PC-3 (cell line): ENCODE measurements around the gene CASP8AP2. TPM values are rescaled to one million over a fixed set of nuclear protein-coding genes. Genes with fewer than 3 reads are reported as not detected.
"Not testable (repeated sequence)": the region's sequence is repeated elsewhere in the genome, so short reads cannot be mapped to it uniquely, and the experiment has no call there.

Experiments used
- ATAC-seq: fragments of 200-7000 bp; cut with Tn5 transposase; 2 replicates; pipeline ENCODE4 v1.9.1; 2020; ENCODE audit warnings: mild to moderate bottlenecking, moderate library complexity
- BruUV-seq: library from RNA; stranded (reverse); fragments of 400-500 nt; replicated peaks from 2 replicates; lab custom pipeline; 2021; lab: Mats Ljungman, UMichigan
- CTCF ChIA-PET: fragments of 300-600 bp; sonication (Branson Sonifier 250); formaldehyde crosslinking; loops from one replicate; lab custom pipeline; 2022; ENCODE audit warnings: antibody characterized with exemption; lab: Charles Lee
- POLR2A ChIA-PET: fragments of 300-600 bp; sonication (Branson Sonifier 250); formaldehyde crosslinking; loops from one replicate; lab custom pipeline; 2022; ENCODE audit warnings: antibody characterized with exemption; ENCODE audit not compliant: unreplicated experiment; lab: Charles Lee
- DNase-seq: peaks from one replicate; pipeline ENCODE4 v3.0.0-alpha.2; 2015
- H2AFZ ChIP-seq: fragments of 300-600 bp; sonication (generic); 2 replicates; pipeline ENCODE4 v1.6.0; 2016; ENCODE audit warnings: antibody characterized with exemption, low read length
- H3F3A ChIP-seq: fragments of 300-600 bp; sonication (generic); one replicate; pipeline ENCODE4 v1.6.0; 2017; ENCODE audit warnings: antibody characterized with exemption, low read length, control low read depth, mild to moderate bottlenecking; ENCODE audit not compliant: unreplicated experiment
- H3K27ac ChIP-seq: fragments of 300-600 bp; sonication (generic); 2 replicates; pipeline ENCODE4 v1.5.1; 2016; ENCODE audit warnings: mild to moderate bottlenecking, low read length
- H3K27me3 ChIP-seq: fragments of 300-600 bp; sonication (generic); 2 replicates; pipeline ENCODE4 v1.6.1; 2016; ENCODE audit warnings: low read length, mixed read lengths
- H3K36me3 ChIP-seq: fragments of 300-600 bp; sonication (generic); 2 replicates; pipeline ENCODE4 v1.6.1; 2016; ENCODE audit warnings: low read depth, mixed run types, low read length, mixed read lengths
- H3K4me1 ChIP-seq: fragments of 300-600 bp; sonication (generic); 2 replicates; pipeline ENCODE4 v1.5.1; 2016; ENCODE audit warnings: low read length; ENCODE audit not compliant: insufficient read depth
- H3K4me2 ChIP-seq: fragments of 300-600 bp; sonication (generic); 2 replicates; pipeline ENCODE4 v1.6.0; 2016; ENCODE audit warnings: low read length
- H3K4me3 ChIP-seq: fragments of 300-600 bp; sonication (generic); 2 replicates; pipeline ENCODE4 v1.5.1; 2016; ENCODE audit warnings: mild to moderate bottlenecking, low read length, mixed read lengths
- H3K79me2 ChIP-seq: fragments of 300-600 bp; sonication (generic); 2 replicates; pipeline ENCODE4 v1.6.1; 2017; ENCODE audit warnings: low read length, mixed read lengths
- H3K9ac ChIP-seq: fragments of 300-600 bp; sonication (generic); 2 replicates; pipeline ENCODE4 v1.6.0; 2016; ENCODE audit warnings: mild to moderate bottlenecking, low read length
- H3K9me2 ChIP-seq: fragments of 300-600 bp; sonication (generic); replicated peaks from 2 replicates; pipeline ENCODE4 v1.6.1; 2016; ENCODE audit warnings: mixed run types, low read length, mixed read lengths
- H3K9me3 ChIP-seq: fragments of 300-600 bp; sonication (generic); 2 replicates; pipeline ENCODE4 v1.6.1; 2016; ENCODE audit warnings: low read length, mixed read lengths
- H4K20me1 ChIP-seq: fragments of 300-600 bp; sonication (generic); 2 replicates; pipeline ENCODE4 v1.6.1; 2016; ENCODE audit warnings: low read length, mixed read lengths
- CTCF ChIP-seq: fragments of 300-600 bp; sonication (generic); conservative IDR thresholded peaks from 2 replicates; pipeline ENCODE4 v1.5.1; 2017; ENCODE audit warnings: antibody characterized with exemption, low read depth, mild to moderate bottlenecking, low read length
- EZH2 ChIP-seq: fragments of 300-600 bp; sonication (generic); IDR thresholded peaks from one replicate; pipeline ENCODE4 v1.6.1; 2017; ENCODE audit warnings: antibody characterized with exemption, mild to moderate bottlenecking, low read length; ENCODE audit not compliant: unreplicated experiment
- EZH2phosphoT487 ChIP-seq: fragments of 300-600 bp; sonication (generic); IDR thresholded peaks from 2 replicates; pipeline ENCODE4 v1.6.1; 2018; ENCODE audit warnings: mild to moderate bottlenecking, antibody characterized with exemption, low read length, borderline replicate concordance
- intact Hi-C: fragments of 100-400 bp; cut with micrococcal nuclease; formaldehyde crosslinking; loops from 2 replicates; pipeline ENCODE4 v1.9.0; 2023
- total RNA-seq: library from RNA; depleted of rRNA; stranded (reverse); fragments of >200 nt; gene quantifications from 2 replicates; pipeline ENCODE4 v1.2.3, GENCODE V29; 2014

CASP8AP2 gene
- total RNA-seq, 1 experiment from 2014 or later = 6.6 TPM

DNA sequence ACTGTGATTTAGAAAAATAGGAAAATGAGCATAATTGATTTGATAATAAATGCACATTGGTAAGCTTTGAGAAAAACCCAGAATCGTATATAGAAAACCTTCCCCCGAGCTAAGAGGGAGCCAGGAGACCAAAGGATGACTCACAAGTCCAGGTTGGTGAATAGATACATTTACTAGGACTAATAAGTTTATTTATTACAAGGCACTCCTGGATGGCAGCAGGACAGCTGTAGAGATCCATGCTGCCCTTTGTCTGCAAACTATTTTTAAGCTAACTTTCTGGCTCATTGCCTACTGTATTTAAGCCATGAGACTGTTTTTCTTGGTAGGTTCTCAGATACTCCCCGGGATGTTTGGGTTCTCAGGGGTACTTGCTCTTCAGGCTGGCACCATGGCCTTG, 13.4 kb downstream of the CASP8AP2 start:
- Histone ChIP-seq H3K4me1 (0 out of 2 replicates have a peak, but pooled peaks cover 11% of the 10 kb centered on the region), H3K9ac (no peak overlapping the region), H3K79me2 (peaks cover 34% of the 10 kb centered on the region), H3K9me3 (no peaks in the 10 kb centered on the region), H3K4me3 (no peak overlapping the region), H2AFZ (no peak overlapping the region), H3K9me2 (no peaks in the 10 kb centered on the region), H3K4me2 (no peak overlapping the region), H3K27me3 (no peaks in the 10 kb centered on the region), H3K36me3 (no peaks in the 10 kb centered on the region; the same call in 1 of the 2 replicates), H3F3A (no peaks in the 10 kb centered on the region), H3K27ac (no peak overlapping the region), H4K20me1 (peaks cover 4% of the 10 kb centered on the region; the same call in 1 of the 2 replicates)
- no TSS peak for BruUV-seq
- ChIA-PET POLR2A (no interaction called here), CTCF (no interaction called here)
- DNase-seq (peak; percentile 23), ATAC-seq (peak; percentile 94)
- intact Hi-C loops = no loop called here
- TF ChIP-seq EZH2phosphoT487 (no peak), CTCF (no peak), EZH2 (no peak)

GRCh38 chr6:89847513-89847912, 17.8 kb downstream of the CASP8AP2 start:
- H3K36me3 ChIP-seq, H3K27ac ChIP-seq, ATAC-seq, H4K20me1 ChIP-seq, H2AFZ ChIP-seq, H3K9me2 ChIP-seq, H3K27me3 ChIP-seq, CTCF ChIA-PET, H3K9ac ChIP-seq, H3K4me2 ChIP-seq, intact Hi-C loops, BruUV-seq, POLR2A ChIA-PET, H3K4me1 ChIP-seq, H3F3A ChIP-seq, DNase-seq, H3K4me3 ChIP-seq, H3K9me3 ChIP-seq: not testable (repeated sequence)
- H3K79me2 ChIP-seq = peaks cover 17% of the 10 kb centered on the region

- Histone ChIP-seq H3F3A (no peaks in the 10 kb centered on the region), H3K9me3 (no peaks in the 10 kb centered on the region)
- no peak for TF ChIP-seq CTCF
- no peak for TF ChIP-seq EZH2phosphoT487
- no peak for TF ChIP-seq EZH2
Measured at GRCh38 chr6:89853068-89853467, 23.4 kb downstream of the CASP8AP2 start.

More at GRCh38 chr6:89853068-89853467, 23.4 kb downstream of the CASP8AP2 start:
- Histone ChIP-seq H3K27ac (no peak overlapping the region), H3K9me2 (no peaks in the 10 kb centered on the region), H3K4me2 (no peak overlapping the region), H3K9ac (no peak overlapping the region), H2AFZ (no peak overlapping the region), H3K4me3 (no peak overlapping the region), H3K27me3 (no peaks in the 10 kb centered on the region), H3K79me2 (no peaks in the 10 kb centered on the region), H4K20me1 (no peaks in the 10 kb centered on the region), H3K4me1 (no peaks in the 10 kb centered on the region), H3K36me3 (peaks cover 3% of the 10 kb centered on the region; the same call in 1 of the 2 replicates)
- ChIA-PET CTCF (no interaction called here), POLR2A (no interaction called here)
- ATAC-seq (no peak), DNase-seq (no peak)
- no TSS peak for BruUV-seq
- intact Hi-C loops = no loop called here
